Thyroid gland (tissue), 4 donors: ENCODE data around the gene TTC3. TPM values are rescaled to one million over a fixed set of nuclear protein-coding genes. Genes with fewer than 3 reads are reported as not detected.

ENCODE experiments used
- DNase-seq, 2 donors: peaks; one replicate each; pipeline ENCODE4 v3.0.0-alpha.2; 2019
- H3K27ac ChIP-seq, 3 donors: fragments of 200-600 bp; sonication (generic); 1 replicate in 2 of 3; 2 replicates in 1 of 3; pipeline ENCODE4 v1.5.1; 2016 to 2019; ENCODE audit warnings: mild to moderate bottlenecking in 1 of 3, moderate library complexity in 1 of 3
- H3K27me3 ChIP-seq: fragments of 200-600 bp; sonication (generic); one replicate; pipeline ENCODE4 v1.5.1; 2019
- H3K36me3 ChIP-seq, 2 donors: fragments of 200-600 bp; sonication (generic); one replicate each; pipeline ENCODE4 v1.5.1; 2016 to 2019
- H3K4me1 ChIP-seq, 2 donors: fragments of 200-600 bp; sonication (generic); one replicate each; pipeline ENCODE4 v1.5.1; 2017 to 2019
- H3K4me3 ChIP-seq, 3 donors: fragments of 200-600 bp; sonication (generic); replicated peaks in 1 of 3; 1 replicate in 2 of 3; 2 replicates in 1 of 3; pipeline ENCODE4 v1.5.1; 2016; ENCODE audit warnings: mild to moderate bottlenecking in 1 of 3
- H3K9me3 ChIP-seq: fragments of 200-600 bp; sonication (generic); one replicate; pipeline ENCODE4 v1.5.1; 2017
- CTCF ChIP-seq, 6 experiments: fragments of 200-600 bp in 3 of 6; fragments of 450-650 bp in 3 of 6; sonication (generic) in 3 of 6; IDR thresholded peaks; one replicate each; pipeline ENCODE4 v1.5.1; 2016 to 2019; ENCODE audit warnings: antibody characterized with exemption in 6 of 6, mild to moderate bottlenecking in 2 of 6, inconsistent platforms in 1 of 6, moderate library complexity in 1 of 6
- POLR2A ChIP-seq, 2 donors: fragments of 450-650 bp; IDR thresholded peaks; one replicate each; pipeline ENCODE4 v1.6.1; 2017; ENCODE audit warnings: antibody characterized with exemption in 2 of 2, mild to moderate bottlenecking in 2 of 2, moderate library complexity in 1 of 2
- WGBS, 2 donors: methylation state at CpG; one replicate each; pipeline ENCODE4 v1.1.5; 2017; 5-methylcytosine and 5-hydroxymethylcytosine counted together
- intact Hi-C: fragments of 100-400 bp; cut with DNase I; formaldehyde crosslinking; loops from one replicate; pipeline ENCODE4 v1.15.1; 2023
- total RNA-seq, 4 donors: library from RNA; depleted of rRNA; stranded (reverse); fragments of >200 nt; gene quantifications; one replicate each; pipeline ENCODE4 v1.2.3, GENCODE V29; 2016

The TTC3 gene
- total RNA-seq, 4 donors from 2014 or later: 206 to 286 (median 251) TPM

- no peak for TF ChIP-seq CTCF (IDR thresholded peaks at IDR 0.05)
- TF ChIP-seq POLR2A (IDR thresholded peaks at IDR 0.05): no peak
- intact Hi-C loops: no loop called here
- DNase-seq: no peak
- no peaks in the 10 kb centered on the region for H3K4me1 ChIP-seq
- H3K36me3 ChIP-seq: peaks cover 21 to 37% of the 10 kb centered on the region in 2 donors
- no peak overlapping the region for H3K27ac ChIP-seq
- 98 to 100% methylated on average over 1 of the region's 1 CpG for WGBS, 2 donors
- no peaks in the 10 kb centered on the region for H3K27me3 ChIP-seq
- no peaks in the 10 kb centered on the region for H3K9me3 ChIP-seq
- no peak overlapping the region for H3K4me3 ChIP-seq
These were observed 115.8 kb downstream of the TTC3 start for GRCh38 chr21:37188825-37189224.

DNA sequence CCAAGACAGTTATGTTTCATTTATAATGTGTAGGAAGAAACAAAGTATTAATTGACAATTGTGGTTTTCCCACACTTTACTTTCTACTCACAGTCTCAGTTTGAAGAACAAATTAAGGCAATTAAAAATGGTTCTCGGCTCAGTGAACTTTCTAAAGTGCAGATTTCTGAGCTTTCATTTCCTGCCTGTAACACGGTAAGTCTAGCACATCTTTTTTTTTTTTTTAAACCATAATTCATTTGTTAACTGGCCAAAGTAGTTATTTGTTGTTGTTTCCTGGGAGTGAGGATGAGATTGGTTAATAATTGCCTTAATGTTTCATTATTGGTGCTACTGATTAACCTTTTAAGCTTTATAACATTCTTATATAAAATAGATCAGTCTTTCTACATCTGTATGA, 119.0 kb downstream of the TTC3 start:
- H3K27me3 ChIP-seq: no peaks in the 10 kb centered on the region
- TF ChIP-seq POLR2A (IDR thresholded peaks at IDR 0.05) (no peak), CTCF (IDR thresholded peaks at IDR 0.05) (no peak)
- intact Hi-C loops: no loop called here
- no peak overlapping the region for H3K4me3 ChIP-seq
- H3K9me3 ChIP-seq: no peaks in the 10 kb centered on the region
- no peak overlapping the region for H3K27ac ChIP-seq
- H3K4me1 ChIP-seq: no peaks in the 10 kb centered on the region
- 72 to 78% methylated on average over 2 of the region's 2 CpGs for WGBS, 2 donors
- H3K36me3 ChIP-seq: peaks cover 13 to 38% of the 10 kb centered on the region in 2 donors
- DNase-seq: no peak

DNA sequence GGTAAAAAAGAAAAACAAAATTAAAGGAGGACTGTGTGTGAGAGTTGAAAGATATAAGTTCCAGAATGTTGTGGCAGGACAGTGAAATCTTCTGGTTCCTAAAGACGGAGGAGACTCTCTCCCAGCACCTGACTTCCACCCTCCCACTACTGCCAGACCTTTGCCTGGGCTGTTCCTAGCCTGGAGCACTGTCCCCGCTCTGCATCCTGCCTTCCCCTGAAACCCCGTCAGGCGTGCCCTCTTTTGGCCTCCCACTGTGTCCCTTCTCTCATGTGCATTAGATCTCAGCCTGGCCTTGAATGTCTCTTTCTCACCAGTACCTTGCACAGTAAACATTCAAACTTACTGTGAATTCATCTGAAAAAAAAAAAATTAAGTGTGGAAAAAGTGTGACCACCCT, 120.0 kb downstream of the TTC3 start:
- Histone ChIP-seq H3K9me3 (no peaks in the 10 kb centered on the region), H3K4me1 (no peaks in the 10 kb centered on the region), H3K27me3 (no peaks in the 10 kb centered on the region), H3K27ac (no peak overlapping the region), H3K4me3 (no peak overlapping the region), H3K36me3 (peaks cover 10 to 34% of the 10 kb centered on the region in 2 donors)
- DNase-seq: no peak
- intact Hi-C loops: no loop called here
- no peak for TF ChIP-seq POLR2A (IDR thresholded peaks at IDR 0.05)
- no peak for TF ChIP-seq CTCF (IDR thresholded peaks at IDR 0.05)
- WGBS, 2 donors: 72% methylated on average over 4 of the region's 4 CpGs

DNA sequence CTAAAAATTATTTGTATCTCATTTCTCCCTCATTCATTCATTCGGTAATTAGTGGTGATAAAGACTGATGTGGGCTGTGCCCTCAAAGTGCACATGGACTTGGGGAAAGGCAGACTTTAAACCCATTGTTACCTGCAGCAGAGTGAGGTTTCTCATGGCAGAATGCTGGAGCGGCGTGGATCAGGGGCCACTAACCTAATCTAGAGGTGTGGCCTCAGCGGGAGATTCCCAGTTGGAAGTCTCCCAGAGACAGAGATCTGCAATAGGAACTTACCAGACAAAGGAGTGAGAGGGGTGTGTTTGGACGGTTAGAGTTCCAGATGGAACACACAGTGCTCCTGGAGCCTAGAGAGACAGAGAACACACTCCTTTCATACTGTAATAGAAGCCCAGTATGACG, 120.6 kb downstream of the TTC3 start:
- TF ChIP-seq POLR2A (IDR thresholded peaks at IDR 0.05): no peak
- TF ChIP-seq CTCF (IDR thresholded peaks at IDR 0.05): no peak
- Histone ChIP-seq H3K27ac (no peak overlapping the region), H3K27me3 (no peaks in the 10 kb centered on the region), H3K36me3 (peaks cover 10 to 37% of the 10 kb centered on the region in 2 donors), H3K9me3 (no peaks in the 10 kb centered on the region), H3K4me1 (no peaks in the 10 kb centered on the region), H3K4me3 (no peak overlapping the region)
- intact Hi-C loops: no loop called here
- DNase-seq: no peak
- WGBS, 2 donors: 94 to 98% methylated on average over 6 of the region's 6 CpGs

DNA sequence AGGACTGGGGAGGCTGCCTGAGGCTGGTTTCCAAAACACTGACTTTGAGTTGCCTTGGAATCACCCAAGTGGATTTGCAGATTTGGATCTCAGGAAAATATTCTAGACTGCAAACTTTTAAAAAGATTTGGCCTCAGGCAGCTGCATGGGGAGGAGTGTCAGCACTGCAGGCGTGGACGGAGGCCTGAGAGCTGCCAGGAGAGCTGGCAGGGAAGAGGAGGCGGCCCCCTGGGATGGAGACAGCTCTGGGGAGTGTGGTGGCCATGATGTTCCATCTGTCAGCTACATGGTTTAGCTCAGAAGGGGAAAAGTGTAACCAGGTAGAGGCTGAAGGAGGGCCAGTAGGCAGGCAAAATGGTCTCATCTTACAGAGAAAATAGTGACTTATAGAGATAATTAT, 122.0 kb downstream of the TTC3 start:
- Histone ChIP-seq H3K4me1 (no peaks in the 10 kb centered on the region), H3K36me3 (peaks cover 9 to 32% of the 10 kb centered on the region in 2 donors), H3K27me3 (no peaks in the 10 kb centered on the region), H3K27ac (no peak overlapping the region), H3K9me3 (no peaks in the 10 kb centered on the region), H3K4me3 (no peak overlapping the region)
- WGBS, 2 donors: 87 to 95% methylated on average over 3 of the region's 3 CpGs
- intact Hi-C loops: no loop called here
- TF ChIP-seq POLR2A (IDR thresholded peaks at IDR 0.05) (no peak), CTCF (IDR thresholded peaks at IDR 0.05) (no peak)
- DNase-seq: no peak
